IMR-90 (cell line): ENCODE results near the gene CD276.

ENCODE experiments used
- BHLHE40 ChIP-seq: fragments of 150-350 bp; IDR thresholded peaks from 2 replicates; pipeline ENCODE4 v1.6.1; 2016; ENCODE audit warnings: mild to moderate bottlenecking, low read depth, low read length
- CEBPB ChIP-seq: IDR thresholded peaks from 2 replicates; pipeline ENCODE4 v1.6.1; 2012; ENCODE audit warnings: low read depth, low read length, improper control_type of control experiment
- MAZ ChIP-seq: IDR thresholded peaks from 2 replicates; pipeline ENCODE4 v1.6.1; 2012; ENCODE audit warnings: low read depth, mild to moderate bottlenecking, low read length, improper control_type of control experiment, moderate library complexity, borderline replicate concordance
- POLR2A ChIP-seq: IDR thresholded peaks from 2 replicates; pipeline ENCODE4 v1.6.1; 2012; ENCODE audit warnings: mild to moderate bottlenecking, low read depth, low read length
- RAD21 ChIP-seq: IDR thresholded peaks from 2 replicates; pipeline ENCODE4 v1.6.1; 2012; ENCODE audit warnings: low read length, improper control_type of control experiment
- RCOR1 ChIP-seq: IDR thresholded peaks from 2 replicates; pipeline ENCODE4 v1.6.1; 2012; ENCODE audit warnings: mild to moderate bottlenecking, low read length, improper control_type of control experiment; ENCODE audit not compliant: insufficient replicate concordance
- TF ChIP-seq, protein P1 (sequence below): conservative IDR thresholded peaks from 2 replicates; pipeline ENCODE4 v1.5.1; 2012; ENCODE audit warnings: mild to moderate bottlenecking, low read depth, low read length, improper control_type of control experiment
- TF ChIP-seq, protein P2 (sequence below): fragments of 150-350 bp; IDR thresholded peaks from 2 replicates; pipeline ENCODE4 v1.6.1; 2017; ENCODE audit warnings: mild to moderate bottlenecking, antibody characterized with exemption, low read length, low read depth

DNA sequence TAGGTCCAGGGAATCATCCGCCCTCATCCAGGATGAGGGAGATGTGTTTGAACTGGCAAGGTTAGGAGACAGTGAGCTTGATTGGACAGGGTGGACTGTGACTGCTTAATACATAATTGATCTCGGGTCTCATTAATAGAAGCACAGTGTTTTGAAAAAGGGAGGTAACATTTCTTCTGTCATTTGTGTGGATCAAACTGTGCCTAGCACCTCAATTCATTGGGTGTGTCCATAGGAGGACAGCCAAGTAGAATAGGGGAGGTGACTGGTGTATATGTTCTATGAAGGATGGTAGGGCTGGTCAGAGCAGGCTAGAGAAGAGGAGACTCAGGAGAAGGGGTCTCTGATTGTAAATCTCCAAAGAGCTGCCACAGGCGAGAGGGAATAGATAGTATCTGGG is 71.8 kb downstream of the CD276 start:
- TF ChIP-seq POLR2A (no peak), RAD21 (no peak), RCOR1 (no peak), MAZ (no peak), BHLHE40 (no peak), CEBPB (no peak)
- TF ChIP-seq, protein P1, sequence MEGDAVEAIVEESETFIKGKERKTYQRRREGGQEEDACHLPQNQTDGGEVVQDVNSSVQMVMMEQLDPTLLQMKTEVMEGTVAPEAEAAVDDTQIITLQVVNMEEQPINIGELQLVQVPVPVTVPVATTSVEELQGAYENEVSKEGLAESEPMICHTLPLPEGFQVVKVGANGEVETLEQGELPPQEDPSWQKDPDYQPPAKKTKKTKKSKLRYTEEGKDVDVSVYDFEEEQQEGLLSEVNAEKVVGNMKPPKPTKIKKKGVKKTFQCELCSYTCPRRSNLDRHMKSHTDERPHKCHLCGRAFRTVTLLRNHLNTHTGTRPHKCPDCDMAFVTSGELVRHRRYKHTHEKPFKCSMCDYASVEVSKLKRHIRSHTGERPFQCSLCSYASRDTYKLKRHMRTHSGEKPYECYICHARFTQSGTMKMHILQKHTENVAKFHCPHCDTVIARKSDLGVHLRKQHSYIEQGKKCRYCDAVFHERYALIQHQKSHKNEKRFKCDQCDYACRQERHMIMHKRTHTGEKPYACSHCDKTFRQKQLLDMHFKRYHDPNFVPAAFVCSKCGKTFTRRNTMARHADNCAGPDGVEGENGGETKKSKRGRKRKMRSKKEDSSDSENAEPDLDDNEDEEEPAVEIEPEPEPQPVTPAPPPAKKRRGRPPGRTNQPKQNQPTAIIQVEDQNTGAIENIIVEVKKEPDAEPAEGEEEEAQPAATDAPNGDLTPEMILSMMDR = no peak
- TF ChIP-seq, protein P2, sequence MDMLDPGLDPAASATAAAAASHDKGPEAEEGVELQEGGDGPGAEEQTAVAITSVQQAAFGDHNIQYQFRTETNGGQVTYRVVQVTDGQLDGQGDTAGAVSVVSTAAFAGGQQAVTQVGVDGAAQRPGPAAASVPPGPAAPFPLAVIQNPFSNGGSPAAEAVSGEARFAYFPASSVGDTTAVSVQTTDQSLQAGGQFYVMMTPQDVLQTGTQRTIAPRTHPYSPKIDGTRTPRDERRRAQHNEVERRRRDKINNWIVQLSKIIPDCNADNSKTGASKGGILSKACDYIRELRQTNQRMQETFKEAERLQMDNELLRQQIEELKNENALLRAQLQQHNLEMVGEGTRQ = no peak
